HG03103 (cell line): ENCODE data around the gene SHROOM4.

Experiments used
- ATAC-seq: cut with Tn5 transposase; IDR thresholded peaks from one replicate; pipeline ENCODE4 v1.9.1; 2021; ENCODE audit warnings: low read depth; ENCODE audit not compliant: unreplicated experiment

SHROOM4 gene

DNA sequence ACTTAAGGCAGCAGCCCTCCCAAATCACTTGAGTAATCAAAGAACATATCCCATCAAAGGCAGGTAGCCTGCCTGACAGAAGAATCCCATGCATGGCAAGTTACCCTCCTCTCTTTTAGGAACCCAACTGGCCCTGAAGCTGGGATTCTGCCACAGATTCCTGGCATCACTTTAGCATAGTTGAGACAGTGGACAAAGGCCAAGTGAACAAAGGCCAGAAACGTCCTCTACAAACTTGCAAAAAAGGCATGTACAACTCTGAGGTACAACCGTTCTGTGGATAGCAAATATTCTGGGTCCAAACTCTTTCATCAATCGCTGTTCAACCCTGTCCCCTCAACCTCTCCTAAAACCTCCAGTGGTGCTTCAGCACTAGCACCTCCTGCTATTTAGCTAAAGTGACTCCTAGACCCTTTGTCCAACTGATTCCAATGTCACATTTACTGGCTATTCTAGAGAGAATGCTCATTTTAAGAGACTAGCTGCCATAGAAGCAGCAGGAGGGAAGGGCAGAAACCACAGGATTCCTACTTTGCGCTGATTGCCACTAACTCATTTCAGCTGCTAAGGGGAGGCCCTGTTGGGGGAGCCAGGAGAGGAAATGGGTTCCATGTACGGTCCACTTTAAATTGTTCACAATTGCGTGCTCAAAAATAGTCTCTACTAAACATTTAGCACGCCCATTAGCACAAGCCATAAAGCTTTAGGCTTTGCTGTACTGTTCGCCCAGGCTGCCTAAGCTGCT, 105.9 kb downstream of the SHROOM4 start:
- ATAC-seq = no peak

DNA sequence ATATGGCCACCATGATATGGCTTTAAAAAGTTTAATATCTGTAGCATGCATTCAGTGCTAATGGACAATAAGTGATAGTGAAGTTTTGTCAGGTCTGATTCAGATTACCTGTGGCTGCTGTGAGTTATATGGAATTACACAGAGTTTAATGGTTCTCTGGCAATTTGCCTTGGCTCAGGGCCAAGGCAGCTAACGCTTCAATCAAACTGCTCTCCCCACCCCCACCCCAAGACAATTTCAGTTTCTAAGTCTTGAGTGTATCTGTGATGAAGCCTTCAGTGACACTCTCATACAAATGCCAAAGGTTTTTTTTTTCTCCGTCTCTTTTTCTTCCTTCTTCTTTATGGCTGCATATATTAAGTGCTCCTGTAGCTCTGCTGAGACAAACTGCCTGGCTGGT, 106.6 kb downstream of the SHROOM4 start:
- ATAC-seq = no peak

GRCh38 chrX:50705042-50705441, 109.0 kb downstream of the SHROOM4 start:
- ATAC-seq = no peak

GRCh38 chrX:50704360-50704759, 109.6 kb downstream of the SHROOM4 start:
- no peak for ATAC-seq

DNA sequence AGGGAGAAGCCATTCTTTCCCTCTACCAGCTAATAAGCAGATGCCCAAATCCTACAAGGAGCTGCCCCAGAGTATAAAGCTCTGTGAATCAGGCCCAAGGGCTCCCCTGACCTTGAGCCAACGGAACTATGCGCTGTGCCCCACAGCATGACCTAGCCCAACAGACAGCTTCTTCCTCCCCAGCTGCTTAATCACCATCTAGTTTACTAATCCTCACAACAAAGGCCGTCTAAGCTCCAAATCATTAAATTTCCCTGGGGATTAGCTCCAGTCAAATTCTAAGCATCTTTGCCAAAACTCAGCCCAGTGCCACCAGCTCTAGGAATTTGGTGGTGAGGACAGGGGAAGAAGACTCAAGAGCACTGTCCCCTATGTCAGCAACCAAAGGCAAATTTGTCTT, 113.1 kb downstream of the SHROOM4 start:
- ATAC-seq = no peak

DNA sequence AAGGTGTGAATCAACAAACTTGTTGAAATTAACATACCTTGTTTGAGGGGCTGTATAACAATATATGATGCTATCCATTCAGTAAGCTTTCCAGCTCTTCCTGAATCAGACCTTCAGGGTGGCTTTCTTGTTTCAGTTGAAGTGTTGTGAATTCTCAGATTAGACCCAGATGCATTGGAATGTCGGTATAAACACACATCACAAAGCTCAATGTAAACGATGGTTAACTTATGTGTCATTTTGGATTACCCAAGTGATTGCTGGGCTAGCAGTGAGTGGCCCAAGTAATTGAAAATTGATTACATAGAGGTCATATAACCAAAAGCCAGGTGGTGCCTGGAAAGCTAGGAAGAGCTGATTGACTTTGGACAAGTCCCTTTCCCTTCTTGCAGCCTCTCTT, 115.0 kb downstream of the SHROOM4 start:
- ATAC-seq = no peak

GRCh38 chrX:50697691-50698090, 116.3 kb downstream of the SHROOM4 start:
- no peak for ATAC-seq

GRCh38 chrX:50691820-50692219, 122.2 kb downstream of the SHROOM4 start:
- peak; percentile 74 for ATAC-seq

DNA sequence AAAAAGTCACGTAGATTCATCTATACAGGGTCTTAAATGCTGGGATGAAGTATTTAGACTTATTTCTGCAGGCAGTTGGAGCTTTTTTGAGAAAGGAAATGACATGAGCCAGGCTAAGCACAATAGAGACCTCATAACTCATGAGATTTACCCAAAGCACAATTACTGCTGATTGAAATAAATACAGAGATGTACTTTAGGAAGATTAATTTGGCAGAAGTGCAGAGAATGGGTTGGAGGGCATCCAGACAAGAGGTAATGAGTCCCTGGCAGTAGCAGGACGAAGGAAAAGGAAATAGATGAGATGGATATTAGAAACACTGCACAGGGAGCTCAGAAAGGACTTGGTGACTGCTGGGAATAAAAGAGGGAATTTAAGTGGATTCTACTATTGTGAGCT, 129.1 kb downstream of the SHROOM4 start:
- ATAC-seq = no peak

DNA sequence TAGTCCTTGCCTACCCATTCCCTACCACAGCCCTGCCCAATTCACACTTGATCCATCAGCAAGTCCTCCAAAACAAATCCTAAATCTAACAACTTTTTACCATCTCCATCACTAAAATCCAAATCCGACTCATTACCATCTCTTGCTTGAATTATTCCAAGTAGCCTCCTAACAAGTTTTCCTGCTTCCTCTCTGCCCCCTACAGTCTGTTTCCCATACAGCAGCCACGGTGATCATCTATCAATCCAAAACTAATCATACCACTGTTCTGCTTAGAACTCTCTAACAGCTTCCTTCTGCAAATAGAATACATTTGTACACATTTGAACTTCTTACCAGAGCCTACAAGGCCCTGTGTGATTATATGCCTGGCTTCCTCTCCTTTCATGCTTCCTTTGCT, 133.0 kb downstream of the SHROOM4 start:
- ATAC-seq = no peak

DNA sequence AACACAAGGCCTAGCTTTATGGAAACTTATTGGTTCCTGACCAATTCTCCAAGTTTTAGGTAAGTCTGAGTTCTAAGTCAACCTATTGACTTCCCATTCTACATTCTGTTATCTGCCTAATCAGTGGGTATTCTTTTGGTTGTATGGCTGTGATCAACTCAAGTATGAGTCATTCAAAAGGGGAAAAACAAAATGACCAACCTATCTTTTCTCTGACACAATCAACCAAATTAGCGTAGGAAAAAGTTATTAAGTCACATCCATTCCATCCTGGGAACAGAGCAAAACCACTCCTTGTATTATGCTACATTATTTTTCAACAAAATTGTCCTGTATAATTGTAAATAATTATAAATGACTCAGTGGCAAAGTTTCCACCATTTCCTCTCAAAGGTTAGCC, 136.2 kb downstream of the SHROOM4 start:
- no peak for ATAC-seq

DNA sequence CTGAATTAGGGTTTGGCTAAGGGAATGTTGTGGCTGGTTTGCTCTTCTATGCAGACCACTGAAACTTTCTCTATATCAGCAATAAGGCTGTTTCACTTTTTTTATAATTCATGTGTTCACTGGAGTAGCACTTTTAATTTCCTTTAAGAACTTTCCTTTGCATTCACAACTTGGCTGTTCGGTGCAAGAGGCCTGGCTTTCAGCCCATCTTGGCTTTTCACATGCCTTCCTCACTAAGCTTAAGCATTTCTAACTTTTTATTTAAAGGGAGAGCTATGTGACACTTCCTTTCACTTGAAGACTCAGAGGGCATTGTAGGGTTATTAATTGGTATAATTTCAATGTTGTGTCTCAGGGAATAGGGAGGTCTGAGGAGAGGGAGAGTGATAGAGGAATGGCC, 142.3 kb downstream of the SHROOM4 start:
- ATAC-seq = no peak

- ATAC-seq = no peak
Measured at GRCh38 chrX:50668860-50669259, 145.1 kb downstream of the SHROOM4 start.

GRCh38 chrX:50648156-50648555, 165.8 kb downstream of the SHROOM4 start:
- ATAC-seq = no peak

DNA sequence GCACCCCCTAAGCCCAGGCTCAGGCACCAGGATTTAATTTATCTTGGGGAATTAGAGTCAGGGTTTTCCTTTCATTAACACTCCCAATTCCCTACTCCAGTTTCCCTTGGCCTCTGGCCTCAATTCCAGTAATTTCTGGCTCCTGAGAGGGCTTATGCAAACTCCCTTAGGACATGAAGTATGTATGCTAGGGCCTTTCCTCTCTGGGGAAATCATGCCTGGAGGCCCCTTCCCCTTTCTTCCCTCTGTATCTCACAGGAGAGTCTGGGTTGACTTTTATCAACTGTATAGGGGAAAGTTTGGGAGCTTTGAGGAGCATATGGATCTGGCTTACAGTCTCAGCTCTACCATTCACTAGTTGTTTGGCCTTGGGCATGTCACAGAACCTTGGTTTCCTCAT, 169.5 kb downstream of the SHROOM4 start:
- ATAC-seq = no peak

- no peak for ATAC-seq
Measured at GRCh38 chrX:50643525-50644137, 170.4 kb downstream of the SHROOM4 start.

DNA sequence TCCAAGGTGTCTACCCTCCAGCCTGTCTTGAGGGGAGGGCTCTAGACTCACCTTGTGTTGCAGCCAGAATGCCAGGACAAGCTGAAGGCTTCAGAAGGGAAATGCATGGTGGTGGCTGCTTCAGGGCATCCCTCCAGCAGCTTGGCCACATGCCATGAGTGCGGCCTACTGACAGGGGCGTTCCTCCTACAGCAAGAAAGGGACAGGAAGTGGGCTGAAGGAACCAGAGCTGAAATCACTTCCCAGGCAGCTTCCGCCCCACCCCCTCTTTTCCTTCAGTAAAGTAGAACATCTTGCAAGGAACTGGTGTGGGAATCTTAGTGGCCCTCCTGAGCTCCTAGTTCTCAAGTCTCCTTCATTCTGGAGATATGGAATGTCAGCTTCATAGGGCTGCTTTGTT, 175.9 kb downstream of the SHROOM4 start:
- ATAC-seq = no peak

DNA sequence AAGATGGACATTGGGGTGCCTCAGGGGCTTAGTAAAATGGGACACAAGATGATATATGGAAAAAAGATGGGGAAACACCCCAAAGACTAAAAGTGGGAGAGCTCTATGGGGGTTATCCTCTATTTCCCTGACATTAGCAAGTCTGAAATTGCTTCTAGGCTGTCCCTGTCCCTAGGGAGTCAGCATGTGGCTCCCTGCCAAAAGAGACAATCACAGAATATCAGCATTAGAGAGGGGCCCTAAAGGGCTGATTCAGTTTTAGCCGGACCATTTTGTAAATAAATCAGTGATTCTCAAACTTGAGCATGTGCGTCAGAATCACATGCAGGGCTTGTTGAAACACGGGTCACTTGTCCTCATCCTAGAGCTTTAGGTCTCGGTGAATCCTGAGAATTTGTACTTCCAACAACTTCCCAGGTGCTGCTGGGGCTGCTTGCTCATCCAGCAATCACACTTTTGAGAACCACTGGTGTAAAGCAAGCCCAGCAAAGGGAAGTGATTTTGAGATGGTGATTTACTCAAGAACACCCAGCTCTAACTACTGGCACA, 178.1 kb downstream of the SHROOM4 start:
- ATAC-seq = no peak

DNA sequence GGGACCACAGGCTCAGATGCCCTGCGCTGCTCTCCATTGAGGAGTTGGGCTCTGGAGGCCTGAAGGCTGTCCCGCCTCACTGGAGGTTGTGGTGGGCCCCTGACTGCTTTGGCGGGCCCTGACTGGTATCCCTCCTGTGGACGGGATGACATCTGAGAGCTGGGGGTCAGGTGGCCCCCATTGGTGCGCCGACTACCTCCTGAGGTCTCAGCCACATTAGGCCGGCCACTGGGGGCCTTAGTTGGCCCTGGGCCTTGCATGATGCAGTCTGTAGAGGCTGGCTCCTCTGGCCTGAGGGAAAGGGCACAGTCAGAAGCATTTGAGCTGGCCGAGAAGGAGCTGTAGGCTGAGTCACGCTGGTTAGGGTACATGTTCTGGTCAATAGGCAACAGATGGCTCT, 178.8 kb downstream of the SHROOM4 start:
- no peak for ATAC-seq

GRCh38 chrX:50629774-50630173, 184.2 kb downstream of the SHROOM4 start:
- ATAC-seq = no peak

GRCh38 chrX:50627696-50628095, 186.3 kb downstream of the SHROOM4 start:
- no peak for ATAC-seq

DNA sequence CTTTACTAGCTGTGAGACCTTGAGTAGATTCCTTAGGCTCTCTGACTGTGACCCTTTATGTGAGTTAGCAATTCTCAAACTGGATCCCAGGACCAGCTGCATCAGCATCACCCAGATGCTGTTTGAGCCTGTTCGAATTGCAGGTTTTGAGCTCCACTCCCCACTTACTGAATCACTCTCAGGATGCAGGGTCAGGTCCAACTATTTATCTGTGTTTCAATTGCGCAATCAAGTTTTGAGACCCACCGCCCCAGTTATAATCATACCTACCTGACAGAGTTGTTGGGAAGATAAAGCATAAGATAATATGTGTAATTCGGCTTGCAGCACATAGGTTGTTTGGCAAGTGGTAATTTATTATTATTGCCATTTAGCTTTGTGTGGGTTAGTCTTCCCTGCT, 187.6 kb downstream of the SHROOM4 start:
- no peak for ATAC-seq
